Activated B cell treated with CpG ODN at 0.5 μM for 24 hours (primary cell): Measurements from ENCODE around the gene ADAMTSL1. TPM values are rescaled to one million over a fixed set of nuclear protein-coding genes. Genes with fewer than 3 reads are reported as not detected.

ENCODE experiments used
- ATAC-seq: fragments of 200-7000 bp; cut with Tn5 transposase; one replicate; pipeline ENCODE4 v1.10.0; 2021; ENCODE audit warnings: low read depth, mild to moderate bottlenecking, moderate library complexity
- CTCF ChIA-PET: fragments of 350-600 bp; sonication (Branson Sonifier 250); formaldehyde crosslinking; loops from one replicate; lab custom pipeline; 2021; ENCODE audit warnings: antibody characterized with exemption; lab: Charles Lee
- POLR2A ChIA-PET: fragments of 350-600 bp; sonication (Branson Sonifier 250); formaldehyde crosslinking; loops from one replicate; lab custom pipeline; 2021; ENCODE audit warnings: antibody characterized with exemption; lab: Charles Lee
- DNase-seq: peaks from one replicate; pipeline ENCODE4 v3.0.0; 2022
- H3K27ac Mint-ChIP-seq: one replicate; pipeline ENCODE4 v1.8.0; 2020; ENCODE audit warnings: mixed read lengths
- H3K27me3 Mint-ChIP-seq: one replicate; pipeline ENCODE4 v1.8.0; 2021; ENCODE audit warnings: mixed read lengths
- H3K36me3 Mint-ChIP-seq: one replicate; pipeline ENCODE4 v1.8.0; 2021; ENCODE audit warnings: low read depth, mixed read lengths
- H3K4me1 Mint-ChIP-seq: one replicate; pipeline ENCODE4 v1.8.0; 2021; ENCODE audit warnings: mixed read lengths
- H3K4me3 Mint-ChIP-seq: one replicate; pipeline ENCODE4 v1.8.0; 2020; ENCODE audit warnings: mild to moderate bottlenecking, mixed read lengths
- H3K9me3 Mint-ChIP-seq: one replicate; pipeline ENCODE4 v1.8.0; 2020; ENCODE audit warnings: mixed read lengths
- CTCF ChIP-seq: fragments of 200-600 bp; IDR thresholded peaks from one replicate; pipeline ENCODE4 v1.8.0; 2022; ENCODE audit warnings: antibody characterized with exemption, mild to moderate bottlenecking
- intact Hi-C: fragments of 100-400 bp; cut with micrococcal nuclease; formaldehyde crosslinking; loops from one replicate; pipeline ENCODE4 v1.15.1; 2024
- total RNA-seq: library from RNA; stranded (reverse); gene quantifications from 2 replicates; pipeline ENCODE4 v1.2.3, GENCODE V29; 2022

Gene ADAMTSL1
- total RNA-seq, 1 donor from 2014 or later = not detected

- no peak for ATAC-seq
- intact Hi-C loops = no loop called here
These were observed 310.0 kb downstream of the ADAMTSL1 start for GRCh38 chr9:18783909-18784308.

GRCh38 chr9:18785604-18786003, 311.7 kb downstream of the ADAMTSL1 start:
- Mint-ChIP-seq H3K9me3 (no peaks in the 10 kb centered on the region), H3K36me3 (no peaks in the 10 kb centered on the region), H3K27ac (no peak overlapping the region), H3K4me1 (no peaks in the 10 kb centered on the region), H3K4me3 (no peak overlapping the region), H3K27me3 (no peaks in the 10 kb centered on the region)
- DNase-seq (no peak), ATAC-seq (no peak)
- CTCF ChIA-PET = no interaction called here
- POLR2A ChIA-PET = no interaction called here
- no peak for TF ChIP-seq CTCF
- intact Hi-C loops = no loop called here

More at GRCh38 chr9:18783909-18784308, 310.0 kb downstream of the ADAMTSL1 start:
- ChIA-PET CTCF (no interaction called here), POLR2A (no interaction called here)
- H3K27ac Mint-ChIP-seq = no peak overlapping the region
- no peaks in the 10 kb centered on the region for H3K9me3 Mint-ChIP-seq
- H3K36me3 Mint-ChIP-seq = no peaks in the 10 kb centered on the region
- no peak overlapping the region for H3K4me3 Mint-ChIP-seq
- no peaks in the 10 kb centered on the region for H3K4me1 Mint-ChIP-seq
- no peaks in the 10 kb centered on the region for H3K27me3 Mint-ChIP-seq
- no peak for DNase-seq
- no peak for TF ChIP-seq CTCF

- H3K9me3 Mint-ChIP-seq = no peaks in the 10 kb centered on the region
- H3K4me1 Mint-ChIP-seq = no peaks in the 10 kb centered on the region
- DNase-seq = no peak
- intact Hi-C loops = no loop called here
- no peak overlapping the region for H3K27ac Mint-ChIP-seq
- ChIA-PET POLR2A (no interaction called here), CTCF (no interaction called here)
- H3K36me3 Mint-ChIP-seq = no peaks in the 10 kb centered on the region
- TF ChIP-seq CTCF = no peak
- no peaks in the 10 kb centered on the region for H3K27me3 Mint-ChIP-seq
- no peak overlapping the region for H3K4me3 Mint-ChIP-seq
- no peak for ATAC-seq
These were observed 312.2 kb downstream of the ADAMTSL1 start for GRCh38 chr9:18786196-18786595.

GRCh38 chr9:18786911-18787650, 313.1 kb downstream of the ADAMTSL1 start:
- H3K36me3 Mint-ChIP-seq = no peaks in the 10 kb centered on the region
- ChIA-PET POLR2A (no interaction called here), CTCF (no interaction called here)
- DNase-seq (no peak), ATAC-seq (no peak)
- TF ChIP-seq CTCF = no peak
- H3K27me3 Mint-ChIP-seq = no peaks in the 10 kb centered on the region
- no peaks in the 10 kb centered on the region for H3K9me3 Mint-ChIP-seq
- no peaks in the 10 kb centered on the region for H3K4me1 Mint-ChIP-seq
- intact Hi-C loops = no loop called here
- no peak overlapping the region for H3K4me3 Mint-ChIP-seq
- no peak overlapping the region for H3K27ac Mint-ChIP-seq

GRCh38 chr9:18788256-18788655, 314.3 kb downstream of the ADAMTSL1 start:
- no peak for ATAC-seq
- intact Hi-C loops = no loop called here
- no peak overlapping the region for H3K27ac Mint-ChIP-seq
- no peak for TF ChIP-seq CTCF
- no peaks in the 10 kb centered on the region for H3K27me3 Mint-ChIP-seq
- DNase-seq = no peak
- no peaks in the 10 kb centered on the region for H3K36me3 Mint-ChIP-seq
- H3K4me1 Mint-ChIP-seq = no peaks in the 10 kb centered on the region
- POLR2A ChIA-PET = no interaction called here
- H3K9me3 Mint-ChIP-seq = no peaks in the 10 kb centered on the region
- no peak overlapping the region for H3K4me3 Mint-ChIP-seq
- CTCF ChIA-PET = interaction anchor here (0.6 kb wide), 1 partner anchor 1650 kb away, joined by 3 read pairs; no protein-coding TSS in a partner anchor
